NB4 (cell line): ENCODE results near the gene NUTM1.

Source experiments
- DNase-seq: peaks from one replicate; pipeline ENCODE4 v3.0.0; 2010; ENCODE audit warnings: low read depth
- H3K4me3 ChIP-seq: one replicate; pipeline ENCODE4 v1.5.1; 2011; ENCODE audit warnings: mild to moderate bottlenecking, low read depth, low read length, moderate library complexity
- MYC ChIP-seq: IDR thresholded peaks from 2 replicates; pipeline ENCODE4 v1.6.1; 2011; ENCODE audit warnings: low read depth, low read length
- POLR2A ChIP-seq: IDR thresholded peaks from 2 replicates; pipeline ENCODE4 v1.6.1; 2011; ENCODE audit warnings: mild to moderate bottlenecking; ENCODE audit not compliant: insufficient read length; ENCODE audit errors: extremely low read depth
- TF ChIP-seq, protein P1 (sequence below): IDR thresholded peaks from one replicate; pipeline ENCODE4 v1.5.1; 2012; ENCODE audit warnings: low read depth, low read length
- TF ChIP-seq, protein P2 (sequence below): IDR thresholded peaks from 2 replicates; pipeline ENCODE4 v1.6.1; 2011; ENCODE audit warnings: low read depth, low read length

The NUTM1 gene

DNA sequence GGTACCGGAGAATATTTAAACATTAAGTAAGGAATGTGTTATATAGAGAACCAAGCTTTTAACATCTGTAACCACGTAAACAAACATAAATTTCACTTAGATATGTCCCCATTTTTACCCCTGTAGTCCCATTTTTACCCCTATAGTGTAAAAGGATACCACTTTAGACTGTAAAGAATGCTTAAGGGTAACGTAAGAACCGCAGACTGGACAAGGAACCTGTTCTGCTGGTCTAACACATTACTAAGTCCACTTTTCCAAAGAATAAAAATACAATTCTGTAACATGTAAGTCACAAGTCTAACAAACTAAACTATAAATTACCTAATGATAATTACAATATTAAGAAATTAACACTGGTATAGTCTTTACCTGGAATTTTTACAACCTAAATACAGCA is 8.4 kb upstream of the NUTM1 start:
- no peak for DNase-seq
- H3K4me3 ChIP-seq = peak overlapping the region; percentile 72
- TF ChIP-seq, protein P1, sequence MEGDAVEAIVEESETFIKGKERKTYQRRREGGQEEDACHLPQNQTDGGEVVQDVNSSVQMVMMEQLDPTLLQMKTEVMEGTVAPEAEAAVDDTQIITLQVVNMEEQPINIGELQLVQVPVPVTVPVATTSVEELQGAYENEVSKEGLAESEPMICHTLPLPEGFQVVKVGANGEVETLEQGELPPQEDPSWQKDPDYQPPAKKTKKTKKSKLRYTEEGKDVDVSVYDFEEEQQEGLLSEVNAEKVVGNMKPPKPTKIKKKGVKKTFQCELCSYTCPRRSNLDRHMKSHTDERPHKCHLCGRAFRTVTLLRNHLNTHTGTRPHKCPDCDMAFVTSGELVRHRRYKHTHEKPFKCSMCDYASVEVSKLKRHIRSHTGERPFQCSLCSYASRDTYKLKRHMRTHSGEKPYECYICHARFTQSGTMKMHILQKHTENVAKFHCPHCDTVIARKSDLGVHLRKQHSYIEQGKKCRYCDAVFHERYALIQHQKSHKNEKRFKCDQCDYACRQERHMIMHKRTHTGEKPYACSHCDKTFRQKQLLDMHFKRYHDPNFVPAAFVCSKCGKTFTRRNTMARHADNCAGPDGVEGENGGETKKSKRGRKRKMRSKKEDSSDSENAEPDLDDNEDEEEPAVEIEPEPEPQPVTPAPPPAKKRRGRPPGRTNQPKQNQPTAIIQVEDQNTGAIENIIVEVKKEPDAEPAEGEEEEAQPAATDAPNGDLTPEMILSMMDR = no peak
- TF ChIP-seq, protein P2, sequence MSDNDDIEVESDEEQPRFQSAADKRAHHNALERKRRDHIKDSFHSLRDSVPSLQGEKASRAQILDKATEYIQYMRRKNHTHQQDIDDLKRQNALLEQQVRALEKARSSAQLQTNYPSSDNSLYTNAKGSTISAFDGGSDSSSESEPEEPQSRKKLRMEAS = no peak
- TF ChIP-seq POLR2A (no peak), MYC (no peak)

DNA sequence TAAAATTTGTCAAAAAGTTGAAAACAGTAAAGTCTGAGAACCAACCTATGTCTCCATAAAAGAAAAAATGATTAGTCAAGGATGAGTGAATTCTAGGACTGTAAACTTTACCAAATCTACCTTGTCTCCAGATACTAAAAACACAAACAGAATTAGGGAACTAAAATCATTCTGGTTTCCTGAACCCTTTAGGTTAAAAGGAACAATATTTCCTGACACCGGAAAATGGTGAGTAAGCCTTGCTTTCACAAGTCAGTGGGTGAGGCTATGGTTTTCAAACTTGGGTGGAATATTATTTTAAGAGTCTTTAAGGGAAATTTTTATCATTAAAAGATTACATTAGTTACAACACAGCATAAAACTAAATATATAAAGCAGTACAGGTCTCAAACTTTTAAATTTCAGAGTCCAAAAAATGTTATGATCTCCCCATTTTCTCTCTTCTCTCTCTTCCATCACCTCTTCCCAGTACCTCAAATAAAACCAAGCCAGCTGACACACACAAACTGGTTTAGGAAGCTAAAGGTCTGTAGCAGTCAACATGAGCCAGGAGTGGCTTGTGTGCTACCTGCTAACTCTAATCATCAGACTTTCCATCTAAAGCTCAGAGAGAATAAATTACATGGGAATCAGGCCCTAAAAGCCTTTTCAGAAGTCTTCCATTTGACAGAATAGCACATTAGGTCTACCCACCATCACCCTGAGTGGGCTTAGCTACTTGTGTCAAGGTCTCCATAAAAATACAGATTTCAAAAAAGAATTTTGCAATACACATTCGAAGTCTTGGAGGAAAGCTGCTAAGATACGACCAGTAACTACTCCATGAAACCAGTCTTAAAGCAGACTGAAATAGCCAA is 7.7 kb upstream of the NUTM1 start:
- 0 out of 2 replicates have a peak, but pooled peaks have one; percentile 10 for TF ChIP-seq MYC
- TF ChIP-seq, protein P2 = no peak
- peak overlapping the region; percentile 72 for H3K4me3 ChIP-seq
- peak; percentile 81 for DNase-seq

DNA sequence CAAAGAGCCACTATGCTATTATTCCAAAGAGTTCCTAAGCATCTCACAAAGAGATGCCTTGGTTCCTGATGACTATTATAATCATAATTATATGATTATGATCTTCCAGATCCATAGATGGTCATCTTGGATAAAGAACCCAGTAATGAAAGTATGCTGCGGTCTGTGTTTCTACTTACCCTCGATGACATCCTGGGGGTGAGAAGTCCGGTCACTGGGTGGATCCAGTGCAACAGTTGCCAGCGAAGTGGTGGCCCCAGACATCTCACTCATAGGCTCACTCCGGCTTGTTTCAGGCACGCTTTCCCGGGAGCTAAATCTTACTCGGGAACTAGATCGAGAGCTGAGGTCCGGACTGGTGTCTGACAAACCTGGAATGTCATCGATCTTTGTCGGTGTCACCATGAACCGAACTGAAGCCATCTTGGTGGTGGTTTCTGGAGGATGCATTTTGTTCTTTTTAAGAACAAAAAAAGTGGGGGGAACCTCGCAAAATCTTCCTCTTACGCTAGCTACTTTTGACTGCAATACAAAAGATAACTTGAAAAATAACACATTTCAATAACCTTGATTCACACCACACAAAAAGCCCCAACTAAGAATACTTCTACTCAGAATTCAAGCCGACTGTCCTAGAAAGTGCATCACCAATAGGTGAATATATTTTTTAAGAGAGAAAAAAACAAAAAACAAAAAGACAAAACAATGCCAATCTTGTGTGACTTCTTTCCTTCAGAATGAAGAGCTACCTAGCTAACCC is 6.7 kb upstream of the NUTM1 start:
- peak; percentile 27 for DNase-seq
- H3K4me3 ChIP-seq = peak overlapping the region; percentile 72
- TF ChIP-seq POLR2A = no peak
- TF ChIP-seq, protein P2 = no peak
- no peak for TF ChIP-seq MYC
- TF ChIP-seq, protein P1 = no peak

DNA sequence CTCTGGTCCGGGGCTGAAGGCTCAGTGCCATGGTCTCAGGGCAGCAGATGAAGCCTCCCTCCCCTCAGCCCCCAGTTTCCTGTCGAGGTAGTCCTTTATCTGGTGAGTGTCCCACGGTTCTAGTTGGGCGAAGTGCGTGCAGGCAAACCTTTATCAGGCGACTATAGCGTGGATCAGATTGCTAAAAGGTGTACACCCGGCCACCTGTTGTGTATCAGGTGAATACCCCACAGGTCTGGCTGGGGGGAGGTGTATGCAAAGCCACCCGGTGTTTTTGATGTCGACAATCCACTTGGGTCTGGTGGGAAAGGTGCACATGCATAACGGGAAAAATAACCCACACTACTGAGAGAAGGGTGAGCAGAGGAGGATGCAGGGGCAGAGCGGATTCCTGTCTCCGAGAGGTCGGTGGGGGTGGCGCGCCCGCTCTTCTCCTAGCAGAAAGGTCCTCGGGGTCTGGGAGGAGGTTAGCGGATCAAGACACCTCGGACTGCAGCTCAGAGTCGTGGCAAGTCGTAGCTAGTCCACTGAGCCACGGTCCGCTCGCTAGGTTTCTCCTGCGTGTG is 6.0 kb upstream of the NUTM1 start:
- peak; percentile 47 for DNase-seq

DNA sequence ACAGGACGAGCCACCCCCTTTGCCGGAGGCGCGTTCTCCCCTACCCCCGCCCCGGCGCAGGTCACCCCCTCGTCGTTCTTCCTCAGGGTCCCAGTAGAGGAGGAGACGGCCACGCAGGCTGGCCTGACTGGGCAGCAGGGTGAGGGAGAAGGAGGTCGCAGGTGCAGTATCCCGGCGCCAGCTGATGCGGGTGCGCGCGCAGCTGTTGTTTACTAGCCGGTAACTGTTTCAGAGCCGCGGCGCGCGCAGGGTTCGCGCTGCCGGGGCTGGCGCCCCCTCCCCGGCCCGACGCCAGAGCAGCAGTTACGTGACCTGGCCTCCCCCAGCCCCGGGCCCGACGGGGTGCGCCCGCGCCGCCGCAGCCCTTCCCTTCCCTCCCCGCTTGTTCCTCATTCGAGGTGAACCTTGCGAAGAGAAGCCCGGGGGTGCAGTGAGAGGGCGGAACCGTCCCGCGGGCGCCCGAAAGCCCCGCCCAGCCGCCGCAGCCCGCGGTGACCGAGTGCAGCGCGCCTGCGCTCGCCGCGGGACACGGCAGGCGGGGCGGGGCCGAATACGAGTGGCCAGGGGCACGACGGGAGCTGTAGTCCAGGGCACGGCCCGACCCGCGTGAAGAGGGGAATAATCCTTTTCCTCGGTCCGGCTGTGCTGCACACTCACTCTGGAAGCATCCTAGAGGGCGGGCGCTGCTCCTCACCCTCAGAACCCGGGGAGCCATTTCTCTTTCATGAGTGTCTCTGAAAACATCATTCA is 5.4 kb upstream of the NUTM1 start, which contains the start of gene SLC12A6:
SLC12A6 (minus strand) TSS at position 225 of the 750 bp plus-strand sequence. CDS start 1,101 bp downstream, outside the sequence.
- peak; percentile 96 for DNase-seq
- peak within 1 kb of the TSS; percentile 72 for H3K4me3 ChIP-seq
- TF ChIP-seq MYC = peak; percentile 22; the same call in 1 of the 2 replicates
- TF ChIP-seq, protein P2 = peak; percentile 27
- peak; percentile 64 for TF ChIP-seq POLR2A
- TF ChIP-seq, protein P1 = no peak

More for the DNA sequence above, 6.0 kb upstream of the NUTM1 start:
- H3K4me3 ChIP-seq = peak overlapping the region; percentile 72
- no peak for TF ChIP-seq MYC
- no peak for TF ChIP-seq POLR2A
- TF ChIP-seq, protein P1 = no peak
- TF ChIP-seq, protein P2 = no peak
